Measurements from ENCODE around the gene TOE1. TPM values are rescaled to one million over a fixed set of nuclear protein-coding genes. Genes with fewer than 3 reads are reported as not detected.

Gene TOE1
- polyA plus RNA-seq, 1 of the 3 experiments (the other 2 are of a cell fraction): 19.1 TPM

DNA sequence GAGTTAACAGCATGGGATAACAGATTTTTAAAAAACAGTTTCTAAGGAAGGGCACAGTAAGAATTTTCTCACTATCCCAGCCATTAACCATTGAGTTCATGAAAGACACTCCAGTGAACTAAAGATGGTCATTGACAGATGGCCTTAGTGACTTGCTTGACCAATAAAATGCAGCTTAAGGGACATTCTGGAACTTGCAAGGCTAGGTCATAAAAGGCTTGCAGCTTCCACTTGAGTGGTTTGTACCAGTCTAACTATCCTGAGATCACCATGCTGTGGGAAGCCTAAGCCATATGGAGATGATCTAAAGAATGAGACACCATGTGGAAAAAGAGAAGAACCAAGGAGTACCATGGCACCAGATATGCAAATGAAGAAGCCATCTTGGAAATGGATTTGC is 38.2 kb downstream of the TOE1 start:
- Histone ChIP-seq H3K27me3 (ENCODE audit: insufficient read depth) (no peaks in the 10 kb centered on the region), H3F3A (replicated peaks; ENCODE audit: insufficient read depth) (no peaks in the 10 kb centered on the region), H3K4me1 (ENCODE audit: control insufficient read depth in 1 of 2, insufficient read depth in 2 of 2, low read depth in 1 of 2, low read length in 1 of 2) (no peaks in the 10 kb centered on the region), H2AFZ (ENCODE audit: low read depth) (no peak overlapping the region), H3K27ac (ENCODE audit: low read depth in 2 of 2, low read length in 1 of 2) (no peak overlapping the region), H4K20me1 (ENCODE audit: insufficient read depth) (no peaks in the 10 kb centered on the region), H3K4me3 (ENCODE audit: low read depth in 2 of 2, low read length in 1 of 2) (no peak overlapping the region), H3K9me2 (no peaks in the 10 kb centered on the region), H3K9me3 (no peaks in the 10 kb centered on the region), H3K79me2 (ENCODE audit: insufficient read depth) (no peaks in the 10 kb centered on the region), H3K36me3 (replicated peaks in 1 of 2; ENCODE audit: control insufficient read depth in 1 of 2, insufficient read depth in 2 of 2, low read length in 1 of 2) (no peaks in the 10 kb centered on the region), H3K9ac (no peak overlapping the region), H3K4me2 (no peak overlapping the region)
- no peak for DNase-seq
- CTCF ChIA-PET: interaction anchor here (0.8 to 2.0 kb wide), 4 partner anchors 18 to 115 kb away, joined by 3 to 6 read pairs (median 5); no protein-coding TSS in a partner anchor
- TF ChIP-seq, protein P1, sequence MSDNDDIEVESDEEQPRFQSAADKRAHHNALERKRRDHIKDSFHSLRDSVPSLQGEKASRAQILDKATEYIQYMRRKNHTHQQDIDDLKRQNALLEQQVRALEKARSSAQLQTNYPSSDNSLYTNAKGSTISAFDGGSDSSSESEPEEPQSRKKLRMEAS (IDR thresholded peaks at IDR 0.05; ENCODE audit: low read depth): no peak
- TF ChIP-seq ZBTB33 (IDR thresholded peaks at IDR 0.05; ENCODE audit: borderline replicate concordance, low read depth): no peak
- no peak for TF ChIP-seq RFX5 (IDR thresholded peaks at IDR 0.05; ENCODE audit: low read length)
- TF ChIP-seq, protein P2, sequence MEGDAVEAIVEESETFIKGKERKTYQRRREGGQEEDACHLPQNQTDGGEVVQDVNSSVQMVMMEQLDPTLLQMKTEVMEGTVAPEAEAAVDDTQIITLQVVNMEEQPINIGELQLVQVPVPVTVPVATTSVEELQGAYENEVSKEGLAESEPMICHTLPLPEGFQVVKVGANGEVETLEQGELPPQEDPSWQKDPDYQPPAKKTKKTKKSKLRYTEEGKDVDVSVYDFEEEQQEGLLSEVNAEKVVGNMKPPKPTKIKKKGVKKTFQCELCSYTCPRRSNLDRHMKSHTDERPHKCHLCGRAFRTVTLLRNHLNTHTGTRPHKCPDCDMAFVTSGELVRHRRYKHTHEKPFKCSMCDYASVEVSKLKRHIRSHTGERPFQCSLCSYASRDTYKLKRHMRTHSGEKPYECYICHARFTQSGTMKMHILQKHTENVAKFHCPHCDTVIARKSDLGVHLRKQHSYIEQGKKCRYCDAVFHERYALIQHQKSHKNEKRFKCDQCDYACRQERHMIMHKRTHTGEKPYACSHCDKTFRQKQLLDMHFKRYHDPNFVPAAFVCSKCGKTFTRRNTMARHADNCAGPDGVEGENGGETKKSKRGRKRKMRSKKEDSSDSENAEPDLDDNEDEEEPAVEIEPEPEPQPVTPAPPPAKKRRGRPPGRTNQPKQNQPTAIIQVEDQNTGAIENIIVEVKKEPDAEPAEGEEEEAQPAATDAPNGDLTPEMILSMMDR (IDR thresholded peaks at IDR 0.05): no peak
- TF ChIP-seq, protein P3, sequence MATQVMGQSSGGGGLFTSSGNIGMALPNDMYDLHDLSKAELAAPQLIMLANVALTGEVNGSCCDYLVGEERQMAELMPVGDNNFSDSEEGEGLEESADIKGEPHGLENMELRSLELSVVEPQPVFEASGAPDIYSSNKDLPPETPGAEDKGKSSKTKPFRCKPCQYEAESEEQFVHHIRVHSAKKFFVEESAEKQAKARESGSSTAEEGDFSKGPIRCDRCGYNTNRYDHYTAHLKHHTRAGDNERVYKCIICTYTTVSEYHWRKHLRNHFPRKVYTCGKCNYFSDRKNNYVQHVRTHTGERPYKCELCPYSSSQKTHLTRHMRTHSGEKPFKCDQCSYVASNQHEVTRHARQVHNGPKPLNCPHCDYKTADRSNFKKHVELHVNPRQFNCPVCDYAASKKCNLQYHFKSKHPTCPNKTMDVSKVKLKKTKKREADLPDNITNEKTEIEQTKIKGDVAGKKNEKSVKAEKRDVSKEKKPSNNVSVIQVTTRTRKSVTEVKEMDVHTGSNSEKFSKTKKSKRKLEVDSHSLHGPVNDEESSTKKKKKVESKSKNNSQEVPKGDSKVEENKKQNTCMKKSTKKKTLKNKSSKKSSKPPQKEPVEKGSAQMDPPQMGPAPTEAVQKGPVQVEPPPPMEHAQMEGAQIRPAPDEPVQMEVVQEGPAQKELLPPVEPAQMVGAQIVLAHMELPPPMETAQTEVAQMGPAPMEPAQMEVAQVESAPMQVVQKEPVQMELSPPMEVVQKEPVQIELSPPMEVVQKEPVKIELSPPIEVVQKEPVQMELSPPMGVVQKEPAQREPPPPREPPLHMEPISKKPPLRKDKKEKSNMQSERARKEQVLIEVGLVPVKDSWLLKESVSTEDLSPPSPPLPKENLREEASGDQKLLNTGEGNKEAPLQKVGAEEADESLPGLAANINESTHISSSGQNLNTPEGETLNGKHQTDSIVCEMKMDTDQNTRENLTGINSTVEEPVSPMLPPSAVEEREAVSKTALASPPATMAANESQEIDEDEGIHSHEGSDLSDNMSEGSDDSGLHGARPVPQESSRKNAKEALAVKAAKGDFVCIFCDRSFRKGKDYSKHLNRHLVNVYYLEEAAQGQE (IDR thresholded peaks at IDR 0.05; ENCODE audit: low read depth, low read length): no peak
- TF ChIP-seq RCOR1 (IDR thresholded peaks at IDR 0.05; ENCODE audit: low read length): no peak
- no peak for TF ChIP-seq NRF1 (IDR thresholded peaks at IDR 0.05; ENCODE audit: low read depth, low read length)
- TF ChIP-seq SIN3A (IDR thresholded peaks at IDR 0.05; ENCODE audit: borderline replicate concordance, low read depth, low read length): no peak
- TF ChIP-seq, protein P4, sequence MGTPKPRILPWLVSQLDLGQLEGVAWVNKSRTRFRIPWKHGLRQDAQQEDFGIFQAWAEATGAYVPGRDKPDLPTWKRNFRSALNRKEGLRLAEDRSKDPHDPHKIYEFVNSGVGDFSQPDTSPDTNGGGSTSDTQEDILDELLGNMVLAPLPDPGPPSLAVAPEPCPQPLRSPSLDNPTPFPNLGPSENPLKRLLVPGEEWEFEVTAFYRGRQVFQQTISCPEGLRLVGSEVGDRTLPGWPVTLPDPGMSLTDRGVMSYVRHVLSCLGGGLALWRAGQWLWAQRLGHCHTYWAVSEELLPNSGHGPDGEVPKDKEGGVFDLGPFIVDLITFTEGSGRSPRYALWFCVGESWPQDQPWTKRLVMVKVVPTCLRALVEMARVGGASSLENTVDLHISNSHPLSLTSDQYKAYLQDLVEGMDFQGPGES (IDR thresholded peaks at IDR 0.05; ENCODE audit: low read depth, low read length): no peak
- no peak for TF ChIP-seq EP300 (IDR thresholded peaks at IDR 0.05; ENCODE audit: borderline replicate concordance in 1 of 2, low read depth in 1 of 2, low read length in 1 of 2)
- TF ChIP-seq YY1 (IDR thresholded peaks at IDR 0.05; ENCODE audit: low read depth): no peak
- no peak for TF ChIP-seq MEF2A (IDR thresholded peaks at IDR 0.05; ENCODE audit: borderline replicate concordance, low read depth)
- TF ChIP-seq FOXJ3 (CRISPR knock-in tag; IDR thresholded peaks at IDR 0.05): no peak
- TF ChIP-seq GATA2 (CRISPR knock-in tag; IDR thresholded peaks at IDR 0.05): no peak
- POLR2A ChIA-PET: interaction anchor here (0.7 kb wide), 1 partner anchor 15 kb away, joined by 3 read pairs; no protein-coding TSS in a partner anchor

Measured in SK-N-SH (cell line).